Spinal cord (tissue), 10 donors: ENCODE data around the gene AK2. TPM values are rescaled to one million over a fixed set of nuclear protein-coding genes. Genes with fewer than 3 reads are reported as not detected.
A peak's percentile ranks its signal among the peaks of the same experiment; 100 is the strongest.

Experiments
- DNase-seq, 6 donors: peaks; one replicate each; pipeline versions ENCODE4 v3.0.0 to v3.0.0-alpha.2; 2013 to 2015; ENCODE audit warnings: low spot score in 6 of 6, low read depth in 4 of 6
- H3K27ac ChIP-seq: one replicate; pipeline ENCODE4 v1.5.1; 2013; ENCODE audit warnings: low read depth, low read length, control low read depth
- H3K27me3 ChIP-seq: one replicate; pipeline ENCODE4 v1.6.1; 2013; ENCODE audit warnings: low read length; ENCODE audit not compliant: control insufficient read depth, insufficient read depth
- H3K36me3 ChIP-seq: one replicate; pipeline ENCODE4 v1.6.1; 2013; ENCODE audit warnings: low read length; ENCODE audit not compliant: control insufficient read depth, insufficient read depth
- H3K4me1 ChIP-seq: one replicate; pipeline ENCODE4 v1.6.1; 2013; ENCODE audit warnings: low read length; ENCODE audit not compliant: control insufficient read depth, insufficient read depth
- H3K4me3 ChIP-seq: one replicate; pipeline ENCODE4 v1.5.1; 2013; ENCODE audit warnings: low read depth, low read length, control low read depth
- H3K9me3 ChIP-seq: one replicate; pipeline ENCODE4 v1.6.1; 2013; ENCODE audit warnings: low read length; ENCODE audit not compliant: control insufficient read depth, insufficient read depth
- WGBS: methylation state at CpG from one replicate; pipeline ENCODE4 v1.1.5; 2013; ENCODE audit warnings: missing lambda C conversion rate; ENCODE audit not compliant: insufficient coverage; 5-methylcytosine and 5-hydroxymethylcytosine counted together
- polyA plus RNA-seq, 2 donors: library from polyadenylated mRNA; unstranded; fragments of 120-200 nt; gene quantifications; one replicate each; pipeline ENCODE4 v1.2.1, GENCODE V29; 2013; ENCODE audit not compliant: insufficient read length in 2 of 2
- total RNA-seq, 2 donors: library from RNA; depleted of rRNA in 1 of 2; stranded (reverse); fragments of 120-200 nt in 1 of 2; fragments of >200 nt in 1 of 2; gene quantifications; one replicate each; pipeline versions ENCODE4 v1.2.3 to v1.2.4, GENCODE V29; 2013 to 2014
- donor health status: healthy.

Gene AK2
- total and polyA plus RNA-seq, 4 donors: 57.1 to 135 (median 118) TPM

GRCh38 chr1:33005838-33006421, 30.8 kb downstream of the AK2 start:
- 36% methylated on average over 6 of the region's 9 CpGs for WGBS
- Histone ChIP-seq H3K4me1 (peaks cover 18% of the 10 kb centered on the region), H3K36me3 (peaks cover 7% of the 10 kb centered on the region), H3K27ac (peak overlapping the region; percentile 6), H3K4me3 (no peak overlapping the region), H3K9me3 (no peaks in the 10 kb centered on the region), H3K27me3 (no peaks in the 10 kb centered on the region)
- peak in 2 of 6 donors; percentile 31 to 57 for DNase-seq

GRCh38 chr1:33005117-33005837, 31.4 kb downstream of the AK2 start:
- Histone ChIP-seq H3K27me3 (no peaks in the 10 kb centered on the region), H3K27ac (no peak overlapping the region), H3K4me1 (peaks cover 15% of the 10 kb centered on the region), H3K9me3 (no peaks in the 10 kb centered on the region), H3K4me3 (no peak overlapping the region), H3K36me3 (peaks cover 7% of the 10 kb centered on the region)
- no CpG with 5 or more reads among the region's 2 CpGs for WGBS
- peak in 1 of 6 donors; percentile 35 for DNase-seq

GRCh38 chr1:33004613-33005012, 32.1 kb downstream of the AK2 start:
- Histone ChIP-seq H3K9me3 (no peaks in the 10 kb centered on the region), H3K4me1 (peaks cover 15% of the 10 kb centered on the region), H3K27ac (no peak overlapping the region), H3K36me3 (peaks cover 7% of the 10 kb centered on the region), H3K4me3 (no peak overlapping the region), H3K27me3 (no peaks in the 10 kb centered on the region)
- no peak for DNase-seq
- 100% methylated on average over 1 of the region's 2 CpGs for WGBS

- Histone ChIP-seq H3K27me3 (no peaks in the 10 kb centered on the region), H3K36me3 (peaks cover 7% of the 10 kb centered on the region), H3K9me3 (no peaks in the 10 kb centered on the region), H3K27ac (no peak overlapping the region), H3K4me3 (no peak overlapping the region), H3K4me1 (peaks cover 25% of the 10 kb centered on the region)
- no peak for DNase-seq
- 100% methylated on average over 1 of the region's 4 CpGs for WGBS
These were observed 33.0 kb downstream of the AK2 start for GRCh38 chr1:33003657-33004056.

GRCh38 chr1:33002006-33002405, 34.7 kb downstream of the AK2 start:
- no peak for DNase-seq
- Histone ChIP-seq H3K4me3 (no peak overlapping the region), H3K9me3 (no peaks in the 10 kb centered on the region), H3K36me3 (no peaks in the 10 kb centered on the region), H3K4me1 (peaks cover 32% of the 10 kb centered on the region), H3K27ac (no peak overlapping the region), H3K27me3 (no peaks in the 10 kb centered on the region)
- 100% methylated on average over 3 of the region's 4 CpGs for WGBS

GRCh38 chr1:33001282-33001681, 35.4 kb downstream of the AK2 start:
- no peak overlapping the region for H3K27ac ChIP-seq
- no peaks in the 10 kb centered on the region for H3K27me3 ChIP-seq
- no peaks in the 10 kb centered on the region for H3K36me3 ChIP-seq
- H3K4me3 ChIP-seq: no peak overlapping the region
- peaks cover 25% of the 10 kb centered on the region for H3K4me1 ChIP-seq
- no peaks in the 10 kb centered on the region for H3K9me3 ChIP-seq
- no peak for DNase-seq
- WGBS: 86% methylated on average over 1 of the region's 2 CpGs

- peaks cover 21% of the 10 kb centered on the region for H3K4me1 ChIP-seq
- H3K36me3 ChIP-seq: no peaks in the 10 kb centered on the region
- H3K27me3 ChIP-seq: no peaks in the 10 kb centered on the region
- DNase-seq: no peak
- no peak overlapping the region for H3K27ac ChIP-seq
- WGBS: 49% methylated on average over 3 of the region's 4 CpGs
- H3K9me3 ChIP-seq: no peaks in the 10 kb centered on the region
- no peak overlapping the region for H3K4me3 ChIP-seq
These were observed 36.2 kb downstream of the AK2 start for GRCh38 chr1:33000427-33001026.

GRCh38 chr1:32998997-32999396, 37.7 kb downstream of the AK2 start:
- H3K27ac ChIP-seq: no peak overlapping the region
- WGBS: 48% methylated on average over 4 of the region's 4 CpGs
- H3K36me3 ChIP-seq: no peaks in the 10 kb centered on the region
- peak in 1 of 6 donors; percentile 71 for DNase-seq
- H3K4me1 ChIP-seq: peaks cover 21% of the 10 kb centered on the region
- H3K4me3 ChIP-seq: no peak overlapping the region
- no peaks in the 10 kb centered on the region for H3K27me3 ChIP-seq
- no peaks in the 10 kb centered on the region for H3K9me3 ChIP-seq

- WGBS: 39% methylated on average over 5 of the region's 5 CpGs
- no peaks in the 10 kb centered on the region for H3K9me3 ChIP-seq
- H3K36me3 ChIP-seq: no peaks in the 10 kb centered on the region
- no peak overlapping the region for H3K4me3 ChIP-seq
- peak overlapping the region; percentile 17 for H3K27ac ChIP-seq
- peaks cover 21% of the 10 kb centered on the region for H3K4me1 ChIP-seq
- no peaks in the 10 kb centered on the region for H3K27me3 ChIP-seq
- peak in 2 of 6 donors; percentile 42 to 55 for DNase-seq
These were observed 38.6 kb downstream of the AK2 start for GRCh38 chr1:32998064-32998463.
